SH-SY5Y (cell line): Measurements from ENCODE around the gene FBXO21.

Experiments
- GATA2 ChIP-seq: IDR thresholded peaks from 2 replicates; pipeline ENCODE4 v1.6.1; 2011; ENCODE audit warnings: mild to moderate bottlenecking, low read depth, low read length
- GATA3 ChIP-seq: IDR thresholded peaks from 2 replicates; pipeline ENCODE4 v1.6.1; 2011; ENCODE audit warnings: low read depth, mild to moderate bottlenecking, low read length, moderate library complexity

DNA sequence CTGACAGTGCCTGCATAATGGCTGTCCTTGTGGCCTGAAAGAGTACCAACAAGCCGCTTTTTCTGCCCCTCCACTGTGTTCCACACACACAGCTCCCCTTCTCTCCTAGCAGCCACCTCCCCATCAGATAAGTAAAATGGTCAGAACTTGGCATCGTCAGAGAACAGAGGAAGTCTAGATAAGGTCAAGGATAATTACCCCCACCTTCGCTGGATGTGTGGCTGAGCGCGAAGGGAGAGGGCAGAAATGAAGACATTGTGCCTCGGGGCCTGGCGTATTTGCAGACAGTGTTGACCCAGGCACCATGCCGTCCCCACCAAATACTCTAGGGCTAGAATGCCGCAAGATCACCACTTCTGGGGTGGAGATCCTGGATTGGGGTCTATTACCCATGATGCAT, 30.6 kb downstream of the FBXO21 start:
- no peak for TF ChIP-seq GATA3
- TF ChIP-seq GATA2: no peak
